Tibial nerve (tissue), 4 donors: Measurements from ENCODE around the gene MECP2. TPM values are rescaled to one million over a fixed set of nuclear protein-coding genes. Genes with fewer than 3 reads are reported as not detected.
A peak's percentile ranks its signal among the peaks of the same experiment; 100 is the strongest.

Experiments used
- DNase-seq, 2 donors: peaks; one replicate each; pipeline ENCODE4 v3.0.0-alpha.2; 2019; ENCODE audit warnings: low spot score in 2 of 2
- H3K27ac ChIP-seq, 4 donors: fragments of 200-600 bp; sonication (generic) in 3 of 4; one replicate each; pipeline ENCODE4 v1.5.1; 2017 to 2019; ENCODE audit warnings: mild to moderate bottlenecking in 1 of 4
- H3K27me3 ChIP-seq, 2 donors: fragments of 200-600 bp; sonication (generic) in 1 of 2; one replicate each; pipeline versions ENCODE4 v1.5.1 to v1.6.0; 2017 to 2019
- H3K36me3 ChIP-seq, 3 donors: fragments of 200-600 bp; sonication (generic); one replicate each; pipeline ENCODE4 v1.5.1; 2018 to 2019
- H3K4me1 ChIP-seq, 4 donors: fragments of 200-600 bp; sonication (generic) in 3 of 4; one replicate each; pipeline ENCODE4 v1.5.1; 2017 to 2019
- H3K4me3 ChIP-seq, 4 donors: fragments of 200-600 bp; sonication (generic) in 3 of 4; one replicate each; pipeline ENCODE4 v1.5.1; 2017 to 2019; ENCODE audit warnings: mild to moderate bottlenecking in 1 of 4, moderate library complexity in 1 of 4
- H3K9me3 ChIP-seq, 4 donors: fragments of 200-600 bp; sonication (generic) in 3 of 4; one replicate each; pipeline ENCODE4 v1.5.1; 2017 to 2019
- EP300 ChIP-seq, 2 donors: sonication (generic); formaldehyde crosslinking; IDR thresholded peaks; one replicate each; pipeline ENCODE4 v1.6.1; 2017; ENCODE audit warnings: antibody characterized with exemption in 2 of 2, mild to moderate bottlenecking in 1 of 2
- POLR2A ChIP-seq, 2 donors: fragments of 450-650 bp; IDR thresholded peaks; one replicate each; pipeline ENCODE4 v1.6.1; 2017; ENCODE audit warnings: antibody characterized with exemption in 2 of 2, mild to moderate bottlenecking in 2 of 2, moderate library complexity in 2 of 2
- WGBS, 2 donors: methylation state at CpG; one replicate each; pipeline ENCODE4 v1.1.5; 2018; 5-methylcytosine and 5-hydroxymethylcytosine counted together
- total RNA-seq, 4 donors: library from RNA; depleted of rRNA; stranded (reverse); fragments of >200 nt; gene quantifications; one replicate each; pipeline ENCODE4 v1.1.0, GENCODE V29; 2016
- TF ChIP-seq, protein P1 (sequence below), 5 experiments: fragments of 200-600 bp in 3 of 5; fragments of 450-650 bp in 2 of 5; sonication (generic) in 3 of 5; IDR thresholded peaks; one replicate each; pipeline ENCODE4 v1.5.1; 2016 to 2019; ENCODE audit warnings: antibody characterized with exemption in 5 of 5, mild to moderate bottlenecking in 3 of 5, moderate library complexity in 2 of 5

The MECP2 gene
- total RNA-seq, 4 donors from 2014 or later = 71.6 to 96.5 (median 83.1) TPM

DNA sequence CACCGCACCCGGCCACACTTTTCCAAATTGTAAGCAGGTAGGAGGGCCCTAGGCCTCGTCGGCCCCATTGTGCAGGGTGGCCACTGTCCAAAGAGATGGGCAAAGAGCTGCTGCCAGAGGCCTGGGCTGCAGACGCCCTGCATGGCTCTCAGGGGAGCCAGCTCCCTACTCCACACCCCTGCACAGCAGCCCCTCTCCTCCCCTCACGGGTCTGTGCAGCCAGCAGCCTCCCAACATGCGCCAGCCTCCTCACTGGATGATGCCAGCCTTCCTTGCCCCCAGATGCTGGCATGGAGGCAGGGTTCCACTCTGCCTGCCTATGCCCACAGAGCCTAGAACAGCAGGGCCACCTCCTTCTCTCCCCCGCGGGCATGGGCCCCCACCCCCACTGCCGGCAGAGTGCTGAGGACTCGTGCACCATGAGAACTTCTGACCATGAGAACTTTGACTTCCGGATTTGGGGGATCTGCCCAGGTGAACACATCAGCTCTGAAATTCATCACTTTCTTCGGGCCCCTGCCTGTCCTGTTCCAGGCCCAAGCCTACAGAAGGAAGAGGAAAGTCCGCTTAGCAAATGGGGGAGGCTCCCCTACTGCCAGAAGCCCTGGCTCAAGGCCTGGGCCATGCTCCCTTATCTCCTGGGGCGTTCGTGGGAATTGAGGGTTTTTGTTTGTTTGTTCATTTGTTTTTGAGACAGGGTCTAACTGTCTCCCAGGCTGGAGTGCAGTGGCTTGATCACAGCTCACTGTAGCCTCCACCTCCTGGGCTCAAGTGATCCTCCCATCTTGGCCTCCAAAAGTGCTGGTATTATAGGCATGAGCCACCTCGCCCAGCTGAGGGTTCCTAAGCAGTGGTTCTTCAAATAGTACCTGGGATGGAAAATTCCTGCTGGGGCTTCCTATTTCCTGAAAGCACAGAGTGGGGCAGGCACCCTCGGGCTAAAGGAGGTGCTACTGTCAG is 85.9 kb downstream of the MECP2 start:
- 72 to 78% methylated on average over 12 to 18 of the region's 18 CpGs for WGBS, 2 donors
- TF ChIP-seq, protein P1, sequence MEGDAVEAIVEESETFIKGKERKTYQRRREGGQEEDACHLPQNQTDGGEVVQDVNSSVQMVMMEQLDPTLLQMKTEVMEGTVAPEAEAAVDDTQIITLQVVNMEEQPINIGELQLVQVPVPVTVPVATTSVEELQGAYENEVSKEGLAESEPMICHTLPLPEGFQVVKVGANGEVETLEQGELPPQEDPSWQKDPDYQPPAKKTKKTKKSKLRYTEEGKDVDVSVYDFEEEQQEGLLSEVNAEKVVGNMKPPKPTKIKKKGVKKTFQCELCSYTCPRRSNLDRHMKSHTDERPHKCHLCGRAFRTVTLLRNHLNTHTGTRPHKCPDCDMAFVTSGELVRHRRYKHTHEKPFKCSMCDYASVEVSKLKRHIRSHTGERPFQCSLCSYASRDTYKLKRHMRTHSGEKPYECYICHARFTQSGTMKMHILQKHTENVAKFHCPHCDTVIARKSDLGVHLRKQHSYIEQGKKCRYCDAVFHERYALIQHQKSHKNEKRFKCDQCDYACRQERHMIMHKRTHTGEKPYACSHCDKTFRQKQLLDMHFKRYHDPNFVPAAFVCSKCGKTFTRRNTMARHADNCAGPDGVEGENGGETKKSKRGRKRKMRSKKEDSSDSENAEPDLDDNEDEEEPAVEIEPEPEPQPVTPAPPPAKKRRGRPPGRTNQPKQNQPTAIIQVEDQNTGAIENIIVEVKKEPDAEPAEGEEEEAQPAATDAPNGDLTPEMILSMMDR (IDR thresholded peaks at IDR 0.05) = no peak
- TF ChIP-seq EP300 (IDR thresholded peaks at IDR 0.05) (no peak), POLR2A (IDR thresholded peaks at IDR 0.05) (no peak)
- Histone ChIP-seq H3K4me3 (no peak overlapping the region), H3K36me3 (peaks cover 0 to 29% (median 0%) of the 10 kb centered on the region in 3 donors), H3K27me3 (no peaks in the 10 kb centered on the region), H3K4me1 (peaks cover 0 to 23% (median 10%) of the 10 kb centered on the region in 4 donors), H3K27ac (peak overlapping the region in 3 of 4 donors; percentile 74 to 82 (median 82)), H3K9me3 (no peaks in the 10 kb centered on the region)
- no peak for DNase-seq

DNA sequence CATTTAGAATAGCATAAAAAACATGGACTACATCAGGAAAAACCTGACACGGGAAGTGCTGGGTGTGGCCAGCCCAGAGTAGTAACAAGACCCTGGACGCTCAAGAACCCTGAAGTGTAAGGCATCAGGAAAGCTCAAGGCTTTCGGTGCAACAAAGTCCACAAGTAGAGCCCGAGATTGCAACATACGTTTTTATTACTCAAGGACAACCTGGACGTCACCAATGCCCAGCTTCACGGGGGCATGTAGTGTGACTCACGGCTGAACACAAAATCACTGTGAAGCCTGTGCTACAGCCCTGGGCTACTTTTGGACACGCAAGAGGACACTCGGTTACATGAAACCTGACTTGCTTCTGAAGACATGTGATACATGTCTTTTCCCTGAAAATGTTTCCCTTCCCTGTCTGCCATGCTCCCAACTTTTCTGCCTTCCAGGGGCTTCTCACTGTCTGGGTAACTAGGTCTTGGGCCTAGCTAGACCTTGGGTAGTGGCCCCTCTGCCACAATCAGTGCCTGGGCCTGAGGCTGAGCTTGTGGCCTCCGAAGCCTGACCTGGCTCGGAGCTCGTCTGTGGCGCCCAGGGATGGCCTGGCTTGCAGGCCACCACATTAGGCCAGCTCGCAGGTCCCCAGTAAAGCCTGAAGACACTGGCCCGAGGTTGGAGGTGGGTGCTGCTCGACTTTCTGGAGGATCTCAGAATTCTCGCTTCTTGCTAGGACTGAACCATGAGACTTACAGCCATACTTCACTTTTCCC is 87.0 kb downstream of the MECP2 start:
- no peak for TF ChIP-seq POLR2A (IDR thresholded peaks at IDR 0.05)
- TF ChIP-seq, protein P1 (IDR thresholded peaks at IDR 0.05) = no peak
- no peak for TF ChIP-seq EP300 (IDR thresholded peaks at IDR 0.05)
- no peak overlapping the region for H3K4me3 ChIP-seq
- WGBS, 2 donors = 76 to 82% methylated on average over 11 to 18 of the region's 18 CpGs
- DNase-seq = no peak
- H3K4me1 ChIP-seq = peaks cover 0 to 23% (median 10%) of the 10 kb centered on the region in 4 donors
- H3K27ac ChIP-seq = peak overlapping the region in 1 of 4 donors; percentile 82
- H3K27me3 ChIP-seq = no peaks in the 10 kb centered on the region
- peaks cover 0 to 17% (median 0%) of the 10 kb centered on the region in 3 donors for H3K36me3 ChIP-seq
- H3K9me3 ChIP-seq = no peaks in the 10 kb centered on the region

DNA sequence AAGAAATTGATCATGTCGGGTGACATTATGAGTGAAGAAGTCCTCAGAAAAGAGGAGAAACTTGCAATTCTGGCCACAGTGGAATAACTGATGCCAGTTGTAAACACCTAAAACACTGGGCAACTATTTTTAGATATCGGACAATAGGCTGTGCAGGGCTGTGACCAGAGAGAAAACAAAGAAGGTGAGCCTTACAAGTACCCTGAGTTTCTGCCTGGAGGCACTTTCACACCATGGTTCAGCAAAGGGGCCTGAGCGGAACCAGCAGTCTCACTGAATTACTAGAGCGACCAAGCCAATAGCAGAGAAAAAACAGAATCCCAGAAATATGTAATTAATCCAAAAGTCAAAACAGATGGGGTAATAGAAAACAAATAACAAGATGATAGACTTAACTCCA is 89.0 kb downstream of the MECP2 start:
- Histone ChIP-seq H3K27me3 (no peaks in the 10 kb centered on the region), H3K4me3 (no peak overlapping the region), H3K4me1 (peaks cover 0 to 18% (median 9%) of the 10 kb centered on the region in 4 donors), H3K9me3 (no peaks in the 10 kb centered on the region), H3K27ac (peak overlapping the region in 1 of 4 donors; percentile 3), H3K36me3 (peaks cover 0 to 8% (median 0%) of the 10 kb centered on the region in 3 donors)
- no peak for TF ChIP-seq POLR2A (IDR thresholded peaks at IDR 0.05)
- TF ChIP-seq EP300 (IDR thresholded peaks at IDR 0.05) = no peak
- TF ChIP-seq, protein P1 (IDR thresholded peaks at IDR 0.05) = no peak
- WGBS, 2 donors = 57 to 87% methylated on average over 4 of the region's 4 CpGs
- DNase-seq = no peak

DNA sequence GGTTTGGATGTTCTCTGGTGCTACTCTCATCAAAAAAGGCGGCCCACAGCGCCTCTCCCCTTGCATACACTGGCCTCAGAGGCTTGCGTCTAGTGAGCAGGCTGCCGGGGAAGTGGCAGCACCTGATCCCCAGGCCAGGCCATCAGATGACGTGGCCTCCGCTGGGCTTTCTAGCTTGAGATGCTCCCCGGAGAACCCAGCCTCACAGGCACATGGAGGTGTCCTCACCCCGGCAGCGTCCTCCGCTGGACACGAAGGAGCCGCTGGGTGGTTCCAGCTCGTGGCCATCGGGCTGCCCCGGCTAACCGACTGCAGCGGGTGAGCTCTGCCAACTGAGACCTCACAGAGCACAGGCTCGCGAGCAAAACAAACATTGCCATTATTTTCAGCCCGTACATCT is 90.6 kb downstream of the MECP2 start:
- DNase-seq = no peak

More for the DNA sequence above, 90.6 kb downstream of the MECP2 start:
- no peak overlapping the region for H3K27ac ChIP-seq
- no peaks in the 10 kb centered on the region for H3K9me3 ChIP-seq
- H3K27me3 ChIP-seq = no peaks in the 10 kb centered on the region
- TF ChIP-seq POLR2A (IDR thresholded peaks at IDR 0.05) = no peak
- TF ChIP-seq, protein P1 (IDR thresholded peaks at IDR 0.05) = no peak
- peaks cover 0 to 11% (median 0%) of the 10 kb centered on the region in 4 donors for H3K4me1 ChIP-seq
- no peak overlapping the region for H3K4me3 ChIP-seq
- H3K36me3 ChIP-seq = peaks cover 0 to 8% (median 0%) of the 10 kb centered on the region in 3 donors
- WGBS, 2 donors = 80 to 96% methylated on average over 2 to 18 of the region's 20 CpGs
